Prostate gland (tissue), 2 donors: ENCODE data around the gene RAB3GAP2.
"Not testable (repeated sequence)": the region's sequence is repeated elsewhere in the genome, so short reads cannot be mapped to it uniquely, and the experiment has no call there.

Source experiments
- POLR2AphosphoS5 ChIP-seq: sonication (generic); formaldehyde crosslinking; IDR thresholded peaks from one replicate; pipeline ENCODE4 v1.6.1; 2017; ENCODE audit warnings: antibody characterized with exemption
- TF ChIP-seq, protein P1 (sequence below), 4 experiments: fragments of 200-600 bp in 2 of 4; fragments of 450-650 bp in 2 of 4; sonication (generic) in 2 of 4; IDR thresholded peaks; 1 replicate in 3 of 4; 2 replicates in 1 of 4; pipeline ENCODE4 v1.5.1; 2016 to 2019; ENCODE audit warnings: antibody characterized with exemption in 4 of 4, mild to moderate bottlenecking in 2 of 4, moderate library complexity in 2 of 4

DNA sequence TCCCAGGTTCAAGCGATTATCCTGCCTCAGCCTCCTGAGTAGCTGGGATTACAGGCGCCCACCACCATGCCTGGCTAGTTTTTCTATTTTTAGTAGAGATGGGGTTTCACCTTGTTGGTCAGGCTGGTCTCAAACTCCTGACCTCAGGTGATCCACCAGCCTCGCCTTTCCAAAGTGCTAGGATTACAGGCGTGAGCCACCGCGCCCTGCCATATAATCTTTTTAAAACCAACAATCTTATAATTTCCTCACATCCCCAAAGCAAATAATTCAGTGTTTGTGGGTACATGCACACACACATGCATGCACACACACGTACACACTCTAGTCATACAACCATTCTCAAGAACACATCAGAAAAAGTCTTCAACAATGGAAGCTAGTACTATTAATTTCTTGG, 113.7 kb downstream of the RAB3GAP2 start:
- TF ChIP-seq POLR2AphosphoS5 = not testable (repeated sequence)
- TF ChIP-seq, protein P1, sequence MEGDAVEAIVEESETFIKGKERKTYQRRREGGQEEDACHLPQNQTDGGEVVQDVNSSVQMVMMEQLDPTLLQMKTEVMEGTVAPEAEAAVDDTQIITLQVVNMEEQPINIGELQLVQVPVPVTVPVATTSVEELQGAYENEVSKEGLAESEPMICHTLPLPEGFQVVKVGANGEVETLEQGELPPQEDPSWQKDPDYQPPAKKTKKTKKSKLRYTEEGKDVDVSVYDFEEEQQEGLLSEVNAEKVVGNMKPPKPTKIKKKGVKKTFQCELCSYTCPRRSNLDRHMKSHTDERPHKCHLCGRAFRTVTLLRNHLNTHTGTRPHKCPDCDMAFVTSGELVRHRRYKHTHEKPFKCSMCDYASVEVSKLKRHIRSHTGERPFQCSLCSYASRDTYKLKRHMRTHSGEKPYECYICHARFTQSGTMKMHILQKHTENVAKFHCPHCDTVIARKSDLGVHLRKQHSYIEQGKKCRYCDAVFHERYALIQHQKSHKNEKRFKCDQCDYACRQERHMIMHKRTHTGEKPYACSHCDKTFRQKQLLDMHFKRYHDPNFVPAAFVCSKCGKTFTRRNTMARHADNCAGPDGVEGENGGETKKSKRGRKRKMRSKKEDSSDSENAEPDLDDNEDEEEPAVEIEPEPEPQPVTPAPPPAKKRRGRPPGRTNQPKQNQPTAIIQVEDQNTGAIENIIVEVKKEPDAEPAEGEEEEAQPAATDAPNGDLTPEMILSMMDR (IDR thresholded peaks at IDR 0.05) = not testable (repeated sequence)
